SK-N-SH treated with all-trans-retinoic acid at 6 μM for 48 hours (cell line): ENCODE measurements around the gene IFT81.

ENCODE experiments used
- ATAC-seq: fragments of 200-7000 bp; cut with Tn5 transposase; 3 replicates; pipeline ENCODE4 v1.9.1; 2020; ENCODE audit warnings: mild to moderate bottlenecking, moderate library complexity
- ARNTL ChIP-seq: fragments of 450-650 bp; formaldehyde crosslinking; IDR thresholded peaks from 2 replicates; pipeline ENCODE4 v1.5.0; 2020; ENCODE audit warnings: low read depth, mild to moderate bottlenecking, moderate library complexity, borderline replicate concordance
- BACH2 ChIP-seq: fragments of 250-450 bp; sonication (Bioruptor Pico); IDR thresholded peaks from 2 replicates; pipeline ENCODE4 v1.9.0; 2021; ENCODE audit warnings: mild to moderate bottlenecking, borderline replicate concordance
- CREB5 ChIP-seq: fragments of 250-450 bp; sonication (Bioruptor Pico); IDR thresholded peaks from 2 replicates; pipeline ENCODE4 v1.5.1; 2020; ENCODE audit warnings: low read depth, mild to moderate bottlenecking, moderate library complexity
- CSRNP3 ChIP-seq: fragments of 250-450 bp; sonication (Bioruptor Pico); IDR thresholded peaks from 2 replicates; pipeline ENCODE4 v1.5.1; 2021; ENCODE audit warnings: mild to moderate bottlenecking, moderate library complexity
- ESRRG ChIP-seq: fragments of 250-450 bp; sonication (Bioruptor Pico); IDR thresholded peaks from 2 replicates; pipeline ENCODE4 v1.6.1; 2021; ENCODE audit warnings: mild to moderate bottlenecking
- GLIS3 ChIP-seq: fragments of 250-450 bp; sonication (Bioruptor Pico); IDR thresholded peaks from 2 replicates; pipeline ENCODE4 v1.5.0; 2020; ENCODE audit warnings: mild to moderate bottlenecking, moderate library complexity
- OSR1 ChIP-seq: fragments of 250-450 bp; sonication (Bioruptor Pico); IDR thresholded peaks from 2 replicates; pipeline ENCODE4 v1.8.0; 2022; ENCODE audit warnings: moderate library complexity, mild to moderate bottlenecking, inconsistent platforms
- PATZ1 ChIP-seq: fragments of 250-450 bp; sonication (Bioruptor Pico); IDR thresholded peaks from 2 replicates; pipeline ENCODE4 v1.8.0; 2020; ENCODE audit warnings: mild to moderate bottlenecking, moderate library complexity, borderline replicate concordance
- POU6F1 ChIP-seq: fragments of 250-450 bp; sonication (Bioruptor Pico); IDR thresholded peaks from 2 replicates; pipeline ENCODE4 v1.8.0; 2021; ENCODE audit warnings: low read depth, mild to moderate bottlenecking, moderate library complexity, borderline replicate concordance
- SNAI2 ChIP-seq: fragments of 250-450 bp; sonication (Bioruptor Pico); IDR thresholded peaks from 2 replicates; pipeline ENCODE4 v1.5.0; 2020; ENCODE audit warnings: mild to moderate bottlenecking, moderate library complexity
- TCF4 ChIP-seq: fragments of 250-450 bp; sonication (Bioruptor Pico); IDR thresholded peaks from 2 replicates; pipeline ENCODE4 v1.8.0; 2021; ENCODE audit warnings: mild to moderate bottlenecking, moderate library complexity, borderline replicate concordance
- TOX ChIP-seq: fragments of 250-450 bp; sonication (Bioruptor Pico); IDR thresholded peaks from 2 replicates; pipeline ENCODE4 v1.8.0; 2021; ENCODE audit warnings: mild to moderate bottlenecking, moderate library complexity, borderline replicate concordance
- TSHZ2 ChIP-seq: fragments of 250-450 bp; sonication (Bioruptor Pico); IDR thresholded peaks from 2 replicates; pipeline ENCODE4 v1.5.0; 2020; ENCODE audit warnings: mild to moderate bottlenecking, moderate library complexity
- ZC3H10 ChIP-seq: fragments of 250-450 bp; sonication (Bioruptor Pico); IDR thresholded peaks from 2 replicates; pipeline ENCODE4 v1.5.1; 2021; ENCODE audit warnings: mild to moderate bottlenecking, moderate library complexity
- ZFP3 ChIP-seq: fragments of 250-450 bp; sonication (Bioruptor Pico); IDR thresholded peaks from 2 replicates; pipeline ENCODE4 v1.5.0; 2020; ENCODE audit warnings: mild to moderate bottlenecking, moderate library complexity
- ZNF565 ChIP-seq: fragments of 450-650 bp; formaldehyde crosslinking; conservative IDR thresholded peaks from 2 replicates; pipeline ENCODE4 v1.5.0; 2020; ENCODE audit warnings: low read depth, mild to moderate bottlenecking, moderate library complexity
- ZNF70 ChIP-seq: fragments of 450-650 bp; formaldehyde crosslinking; IDR thresholded peaks from 2 replicates; pipeline ENCODE4 v1.5.0; 2020; ENCODE audit warnings: mild to moderate bottlenecking, moderate library complexity

The IFT81 gene

GRCh38 chr12:110117956-110118685, 6.0 kb upstream of the IFT81 start:
- no peak for ATAC-seq
- no peak for TF ChIP-seq ZFP3 (CRISPR knock-in tag)
- TF ChIP-seq BACH2 (CRISPR knock-in tag) = no peak
- no peak for TF ChIP-seq GLIS3 (CRISPR knock-in tag)
- TF ChIP-seq TOX (CRISPR knock-in tag) = no peak
- TF ChIP-seq SNAI2 (CRISPR knock-in tag) = no peak
- TF ChIP-seq, all 23 proteins: peak for 0

- TF ChIP-seq BACH2 (CRISPR knock-in tag) (no peak), ZC3H10 (CRISPR knock-in tag) (no peak), ARNTL (CRISPR knock-in tag) (no peak), PATZ1 (CRISPR knock-in tag) (no peak), SNAI2 (CRISPR knock-in tag) (no peak), CSRNP3 (CRISPR knock-in tag) (no peak), ZFP3 (CRISPR knock-in tag) (no peak), OSR1 (CRISPR knock-in tag) (no peak), POU6F1 (CRISPR knock-in tag) (no peak), ZNF565 (no peak), TCF4 (CRISPR knock-in tag) (no peak), GLIS3 (CRISPR knock-in tag) (no peak)
- ATAC-seq = no peak
Measured at GRCh38 chr12:110122929-110123328, 1.2 kb upstream of the IFT81 start.

- no peak for TF ChIP-seq ESRRG (CRISPR knock-in tag)
- no peak for TF ChIP-seq CREB5
- no peak for TF ChIP-seq ZFP3 (CRISPR knock-in tag)
- TF ChIP-seq ZC3H10 (CRISPR knock-in tag) = no peak
Measured at GRCh38 chr12:110123919-110124268, 263 bp upstream of the IFT81 start.

GRCh38 chr12:110126557-110126956, 2.4 kb downstream of the IFT81 start:
- no peak for ATAC-seq
- TF ChIP-seq CSRNP3 (CRISPR knock-in tag) (no peak), ZNF70 (CRISPR knock-in tag) (no peak), TSHZ2 (CRISPR knock-in tag) (no peak)

More at GRCh38 chr12:110123919-110124268, 263 bp upstream of the IFT81 start:
- peak; percentile 82 for ATAC-seq
